IMR-90 (cell line): ENCODE data around the gene APEX1. TPM values are rescaled to one million over a fixed set of nuclear protein-coding genes. Genes with fewer than 3 reads are reported as not detected.

Experiments
- ATAC-seq: fragments of 200-7000 bp; cut with Tn5 transposase; 2 replicates; pipeline ENCODE4 v1.9.1; 2020; ENCODE audit warnings: low read depth, mild to moderate bottlenecking, moderate library complexity
- Bru-seq: library from RNA; stranded (reverse); fragments of 400-500 nt; gene quantifications from one replicate; lab custom pipeline; 2021; lab: Mats Ljungman, UMichigan
- BruChase-seq, 2 experiments: library from RNA; stranded (reverse); fragments of 400-500 nt; gene quantifications; one replicate each; lab custom pipeline; 2021; lab: Mats Ljungman, UMichigan
- BruUV-seq: library from RNA; stranded (reverse); fragments of 400-500 nt; replicated peaks from 2 replicates; lab custom pipeline; 2021; lab: Mats Ljungman, UMichigan
- CTCF ChIA-PET: fragments of 300-600 bp; formaldehyde crosslinking; extraction: SDS; loops from one replicate; lab custom pipeline; 2021; ENCODE audit warnings: antibody characterized with exemption; lab: Yijun Ruan, JAX
- POLR2A ChIA-PET: fragments of 300-600 bp; sonication (Branson Sonifier 250); formaldehyde crosslinking; loops from one replicate; lab custom pipeline; 2022; ENCODE audit warnings: antibody characterized with exemption; ENCODE audit not compliant: unreplicated experiment; lab: Charles Lee
- DNase-seq: peaks from one replicate; pipeline ENCODE4 v3.0.0; 2013
- H2AFZ ChIP-seq: replicated peaks from 2 replicates; pipeline ENCODE3; 2013; ENCODE audit warnings: low read length, mild to moderate bottlenecking; ENCODE audit not compliant: poor library complexity
- H2AK5ac ChIP-seq: 2 replicates; pipeline ENCODE4 v1.6.1; 2013; ENCODE audit warnings: low read depth, low read length, inconsistent platforms
- H2AK9ac ChIP-seq: replicated peaks from 2 replicates; pipeline ENCODE3; 2013; ENCODE audit warnings: mild to moderate bottlenecking, low read depth, low read length, moderate library complexity; ENCODE audit not compliant: poor library complexity
- H2BK120ac ChIP-seq: 2 replicates; pipeline ENCODE4 v1.6.1; 2013; ENCODE audit warnings: low read depth, low read length, inconsistent platforms
- H2BK15ac ChIP-seq: 3 replicates; pipeline ENCODE4 v1.6.1; 2013; ENCODE audit warnings: low read depth, low read length, inconsistent platforms
- H2BK20ac ChIP-seq: 2 replicates; pipeline ENCODE4 v1.6.1; 2013; ENCODE audit warnings: low read depth, mild to moderate bottlenecking, inconsistent platforms, low read length, moderate library complexity
- H2BK5ac ChIP-seq: 2 replicates; pipeline ENCODE4 v1.6.1; 2013; ENCODE audit warnings: mild to moderate bottlenecking, low read depth, low read length, inconsistent platforms; ENCODE audit not compliant: poor library complexity, severe bottlenecking
- H3K14ac ChIP-seq: replicated peaks from 2 replicates; pipeline ENCODE4 v1.6.1; 2013; ENCODE audit warnings: low read depth, low read length, inconsistent platforms
- H3K18ac ChIP-seq: 2 replicates; pipeline ENCODE4 v1.6.1; 2013; ENCODE audit warnings: low read depth, low read length, control low read depth
- H3K23ac ChIP-seq: 2 replicates; pipeline ENCODE4 v1.6.1; 2013; ENCODE audit warnings: low read depth, low read length, inconsistent platforms
- H3K27ac ChIP-seq: 2 replicates; pipeline ENCODE4 v1.5.1; 2013; ENCODE audit warnings: mild to moderate bottlenecking, control low read depth, low read length; ENCODE audit not compliant: insufficient read depth
- H3K27me3 ChIP-seq: 2 replicates; pipeline ENCODE4 v1.6.1; 2013; ENCODE audit warnings: low read length; ENCODE audit not compliant: control insufficient read depth, insufficient read depth
- H3K36me3 ChIP-seq: 2 replicates; pipeline ENCODE4 v1.6.1; 2013; ENCODE audit warnings: low read length, mixed read lengths; ENCODE audit not compliant: control insufficient read depth, insufficient read depth
- H3K4ac ChIP-seq: 2 replicates; pipeline ENCODE4 v1.6.1; 2013; ENCODE audit warnings: low read depth, low read length, inconsistent platforms
- H3K4me1 ChIP-seq: 2 replicates; pipeline ENCODE4 v1.6.1; 2013; ENCODE audit warnings: low read length, mixed read lengths; ENCODE audit not compliant: control insufficient read depth, insufficient read depth
- H3K4me2 ChIP-seq: 2 replicates; pipeline ENCODE4 v1.6.1; 2013; ENCODE audit warnings: low read depth, mild to moderate bottlenecking, control low read depth, low read length, moderate library complexity
- H3K4me3 ChIP-seq: 2 replicates; pipeline ENCODE4 v1.5.1; 2013; ENCODE audit warnings: low read depth, mild to moderate bottlenecking, control low read depth, low read length, moderate library complexity; ENCODE audit not compliant: insufficient read depth
- H3K56ac ChIP-seq: 2 replicates; pipeline ENCODE4 v1.6.1; 2013; ENCODE audit warnings: low read length, inconsistent platforms; ENCODE audit not compliant: insufficient read depth; ENCODE audit errors: extremely low read depth
- H3K79me1 ChIP-seq, 2 experiments: 2 replicates each; pipeline ENCODE4 v1.6.1; 2013; ENCODE audit warnings: low read length in 2 of 2, inconsistent platforms in 1 of 2, low read depth in 1 of 2
- H3K9ac ChIP-seq: 2 replicates; pipeline ENCODE4 v1.6.1; 2013; ENCODE audit warnings: low read depth, low read length, control low read depth
- H3K9me1 ChIP-seq: 2 replicates; pipeline ENCODE4 v1.6.1; 2013; ENCODE audit warnings: low read length, inconsistent platforms; ENCODE audit not compliant: insufficient read depth
- H3K9me3 ChIP-seq: 2 replicates; pipeline ENCODE4 v1.6.1; 2013; ENCODE audit warnings: low read length; ENCODE audit not compliant: control insufficient read depth, insufficient read depth
- H4K20me1 ChIP-seq: 2 replicates; pipeline ENCODE4 v1.6.1; 2013; ENCODE audit warnings: low read length, inconsistent platforms; ENCODE audit not compliant: insufficient read depth
- H4K5ac ChIP-seq: 2 replicates; pipeline ENCODE4 v1.6.1; 2013; ENCODE audit warnings: mild to moderate bottlenecking, low read depth, low read length, control low read depth
- H4K8ac ChIP-seq, 2 experiments: 2 replicates each; pipeline ENCODE4 v1.6.1; 2013; ENCODE audit warnings: low read depth in 2 of 2, low read length in 2 of 2, control low read depth in 1 of 2, inconsistent platforms in 1 of 2
- H4K91ac ChIP-seq: 2 replicates; pipeline ENCODE4 v1.6.1; 2013; ENCODE audit warnings: low read depth, low read length, inconsistent platforms; ENCODE audit not compliant: insufficient read depth
- BHLHE40 ChIP-seq: fragments of 150-350 bp; IDR thresholded peaks from 2 replicates; pipeline ENCODE4 v1.6.1; 2016; ENCODE audit warnings: mild to moderate bottlenecking, low read depth, low read length
- CTCF ChIP-seq: conservative IDR thresholded peaks from 2 replicates; pipeline ENCODE4 v1.5.1; 2012; ENCODE audit warnings: mild to moderate bottlenecking, low read depth, low read length, improper control_type of control experiment
- FOS ChIP-seq: fragments of 150-350 bp; IDR thresholded peaks from 2 replicates; pipeline ENCODE4 v1.6.1; 2016; ENCODE audit warnings: low read depth, low read length
- MAFK ChIP-seq: IDR thresholded peaks from 2 replicates; pipeline ENCODE4 v1.6.1; 2012; ENCODE audit warnings: low read depth, low read length, improper control_type of control experiment
- MAZ ChIP-seq: IDR thresholded peaks from 2 replicates; pipeline ENCODE4 v1.6.1; 2012; ENCODE audit warnings: low read depth, mild to moderate bottlenecking, low read length, improper control_type of control experiment, moderate library complexity, borderline replicate concordance
- NFE2L2 ChIP-seq: fragments of 150-350 bp; IDR thresholded peaks from 2 replicates; pipeline ENCODE4 v1.6.1; 2016; ENCODE audit warnings: low read depth, mild to moderate bottlenecking, low read length
- POLR2A ChIP-seq: IDR thresholded peaks from 2 replicates; pipeline ENCODE4 v1.6.1; 2012; ENCODE audit warnings: mild to moderate bottlenecking, low read depth, low read length
- RAD21 ChIP-seq: IDR thresholded peaks from 2 replicates; pipeline ENCODE4 v1.6.1; 2012; ENCODE audit warnings: low read length, improper control_type of control experiment
- RCOR1 ChIP-seq: IDR thresholded peaks from 2 replicates; pipeline ENCODE4 v1.6.1; 2012; ENCODE audit warnings: mild to moderate bottlenecking, low read length, improper control_type of control experiment; ENCODE audit not compliant: insufficient replicate concordance
- RFX5 ChIP-seq: IDR thresholded peaks from 2 replicates; pipeline ENCODE4 v1.8.0; 2012; ENCODE audit warnings: low read depth, mild to moderate bottlenecking, low read length, moderate library complexity
- SMC3 ChIP-seq: fragments of 150-350 bp; IDR thresholded peaks from 2 replicates; pipeline ENCODE4 v1.6.1; 2016; ENCODE audit warnings: low read depth, mild to moderate bottlenecking, antibody characterized with exemption, low read length, moderate library complexity
- USF2 ChIP-seq: fragments of 150-350 bp; IDR thresholded peaks from 2 replicates; pipeline ENCODE4 v1.6.1; 2017; ENCODE audit warnings: mild to moderate bottlenecking, antibody characterized with exemption, low read length, low read depth
- WGBS, 2 experiments: methylation state at CpG; one replicate each; pipeline versions ENCODE4 v1.1.5 to v1.1.7; 2013; ENCODE audit warnings: missing lambda C conversion rate in 2 of 2; ENCODE audit not compliant: insufficient read length in 1 of 2; ENCODE audit errors: extremely low coverage in 2 of 2; 5-methylcytosine and 5-hydroxymethylcytosine counted together
- dilution Hi-C: fragments of 300-500 bp; cut with HindIII; formaldehyde crosslinking; loops from one replicate; pipeline ENCODE4 v1.14.3; 2018; ENCODE audit warnings: low sequenced_read_pairs; ENCODE audit not compliant: unreplicated experiment
- in situ Hi-C: fragments of 300-500 bp; cut with MboI; formaldehyde crosslinking; loops from 3 replicates; pipeline ENCODE4 v1.14.3; 2019; ENCODE audit warnings: low sequenced_read_pairs, inconsistent platforms, mixed read lengths
- intact Hi-C: fragments of 100-400 bp; cut with micrococcal nuclease; formaldehyde crosslinking; loops from 2 replicates; pipeline ENCODE4 v1.10.0; 2022
- long read RNA-seq: library from polyadenylated mRNA; unstranded; transcript quantifications from one replicate; pipeline ENCODE4 v2.0.0, GENCODE V29; 2021; ENCODE audit not compliant: unreplicated experiment
- polyA plus RNA-seq, 3 experiments: library from polyadenylated mRNA; depleted of rRNA; stranded (reverse); fragments of >200 nt; gene quantifications; 2 replicates each; pipeline ENCODE4 v1.2.3, GENCODE V29; 2012; ENCODE audit warnings: low replicate concordance in 1 of 3
- total RNA-seq: library from RNA; depleted of rRNA; stranded (reverse); fragments of >200 nt; gene quantifications from 2 replicates; pipeline ENCODE4 v1.2.3, GENCODE V29; 2012; rRNA removed

Gene APEX1
- total RNA-seq, result 125 and 141 TPM in 2 replicates
- 241 and 242 TPM in 2 replicates for polyA plus RNA-seq (2012; rRNA removed)
- polyA plus RNA-seq (2012; cell fraction: cytosol; rRNA removed), result 115 and 191 TPM in 2 replicates
- 85.5 and 208 TPM in 2 replicates for polyA plus RNA-seq (2012; cell fraction: nucleus; rRNA removed; ENCODE audit: low replicate concordance)
- Bru-seq, nascent RNA, result percentile 83 among the genes with signal in this experiment
- BruChase-seq, experiment 1, labeled RNA remaining after a 6-hour chase, result percentile 95 among the genes with signal in this experiment
- BruChase-seq, experiment 2, labeled RNA remaining after a 2-hour chase, result percentile 85 among the genes with signal in this experiment
- long read RNA-seq, transcript APEX1-201 (5 exons, 1,484 nt), result major isoform, 47 of 92 reads
- long read RNA-seq, transcript APEX1-205 (4 exons, 1,603 nt), result minor isoform, 16 of 92 reads
- long read RNA-seq, transcript APEX1-216 (3 exons, 1,803 nt), result minor isoform, 9 of 92 reads
- long read RNA-seq, transcript APEX1-210 (5 exons, 1,437 nt), result minor isoform, 6 of 92 reads
- long read RNA-seq, partial matches to known transcripts, result 2 of 92 reads
- long read RNA-seq, other reads (novel, unspliced or antisense), result 8 of 92 reads

GRCh38 chr14:20454516-20455354, at the start of gene APEX1, which contains the start of gene OSGEP:
TSS of gene APEX1 (plus strand) at chr14:20455226. CDS start at chr14:20455646, 420 bp downstream.
TSS of gene OSGEP (minus strand) at chr14:20454812. CDS start at chr14:20454683, 129 bp downstream.
- intact Hi-C loops, result loop anchor here (1.0 kb wide), 1 partner anchor 111 kb away; the partner anchor contains the start of gene PARP2
- H2BK120ac ChIP-seq, result peak within 1 kb of the TSS; percentile 94
- ChIA-PET CTCF (interaction anchor here (1.4 kb wide), 1 partner anchor 39 kb away, joined by 7 read pairs; no protein-coding TSS in a partner anchor), POLR2A (interaction anchor here (0.9 kb wide), 1 partner anchor 10 kb away, joined by 3 read pairs; no protein-coding TSS in a partner anchor)
- peaks cover 18 to 39% of the 10 kb centered on the region in 2 experiments for H3K79me1 ChIP-seq
- peak within 1 kb of the TSS; percentile 98 for H3K14ac ChIP-seq
- peak within 1 kb of the TSS; percentile 97 for H3K56ac ChIP-seq
- H2AK9ac ChIP-seq, result peak within 1 kb of the TSS; percentile 88
- no peaks in the 10 kb centered on the region for H4K20me1 ChIP-seq
- peak within 1 kb of the TSS; percentile 93 for H3K23ac ChIP-seq
- peaks cover 28% of the 10 kb centered on the region for H3K36me3 ChIP-seq
- H3K4me3 ChIP-seq, result peak within 1 kb of the TSS; percentile 62
- H4K91ac ChIP-seq, result peak within 1 kb of the TSS; percentile 97
- H4K5ac ChIP-seq, result peak within 1 kb of the TSS; percentile 46
- peak within 1 kb of the TSS; percentile 72 for H2AK5ac ChIP-seq
- peak within 1 kb of the TSS; percentile 90 for H2BK5ac ChIP-seq
- peak within 1 kb of the TSS; percentile 97 for H2AFZ ChIP-seq
- ATAC-seq, result peak; percentile 90
- H3K4me2 ChIP-seq, result peak within 1 kb of the TSS; percentile 69
- no peaks in the 10 kb centered on the region for H3K9me3 ChIP-seq
- peak; percentile 99 for DNase-seq
- H3K9ac ChIP-seq, result peak within 1 kb of the TSS; percentile 85
- no TSS peak for BruUV-seq
- WGBS, 2 experiments, result 0% methylated on average over 20 of the region's 56 CpGs; no CpG with 5 or more reads in 1 of the 2 experiments
- in situ Hi-C loops, result loop anchor here (25.0 kb wide), 1 partner anchor 633 kb away; the partner anchor contains the start of gene ZNF219
- H4K8ac ChIP-seq, result peak within 1 kb of the TSS; percentile 75 to 94
- peak within 1 kb of the TSS; percentile 61 for H3K18ac ChIP-seq
- H2BK15ac ChIP-seq, result peak within 1 kb of the TSS; percentile 91
- no peaks in the 10 kb centered on the region for H3K27me3 ChIP-seq
- peak within 1 kb of the TSS; percentile 58 for H2BK20ac ChIP-seq
- no peaks in the 10 kb centered on the region for H3K4me1 ChIP-seq
- peak within 1 kb of the TSS; percentile 96 for H3K4ac ChIP-seq
- peak within 1 kb of the TSS; percentile 80 for H3K27ac ChIP-seq
- H3K9me1 ChIP-seq, result 0 out of 2 replicates have a peak, but pooled peaks cover 6% of the 10 kb centered on the region
- dilution Hi-C loops, result no loop called here
- TF ChIP-seq RCOR1 (no peak), SMC3 (no peak; the same call in 1 of the 2 replicates), RAD21 (no peak), MAFK (no peak), FOS (peak; percentile 98), BHLHE40 (peak; percentile 86), POLR2A (peak; percentile 87), NFE2L2 (no peak), USF2 (peak; percentile 100), CTCF (no peak), MAZ (peak; percentile 43; the same call in 1 of the 2 replicates), RFX5 (no peak)
